ENCODE results near the gene C1QTNF12.

- TF ChIP-seq CTCF (IDR thresholded peaks at IDR 0.05; ENCODE audit: low read length) (no peak), EZH2 (optimal IDR thresholded peaks at IDR 0.05; ENCODE audit: low read depth, low read length) (no peak), EZH2phosphoT487 (IDR thresholded peaks at IDR 0.05; ENCODE audit: low read length) (no peak)
These were observed 41.0 kb upstream of the C1QTNF12 start for GRCh38 chr1:1287288-1288110.

Data from MM.1S (cell line).